PC-3 (cell line): ENCODE data around the gene NT5DC1.

Experiments
- CTCF ChIP-seq: fragments of 300-600 bp; sonication (generic); conservative IDR thresholded peaks from 2 replicates; pipeline ENCODE4 v1.5.1; 2017; ENCODE audit warnings: antibody characterized with exemption, low read depth, mild to moderate bottlenecking, low read length
- EZH2 ChIP-seq: fragments of 300-600 bp; sonication (generic); IDR thresholded peaks from one replicate; pipeline ENCODE4 v1.6.1; 2017; ENCODE audit warnings: antibody characterized with exemption, mild to moderate bottlenecking, low read length; ENCODE audit not compliant: unreplicated experiment
- EZH2phosphoT487 ChIP-seq: fragments of 300-600 bp; sonication (generic); IDR thresholded peaks from 2 replicates; pipeline ENCODE4 v1.6.1; 2018; ENCODE audit warnings: mild to moderate bottlenecking, antibody characterized with exemption, low read length, borderline replicate concordance

DNA sequence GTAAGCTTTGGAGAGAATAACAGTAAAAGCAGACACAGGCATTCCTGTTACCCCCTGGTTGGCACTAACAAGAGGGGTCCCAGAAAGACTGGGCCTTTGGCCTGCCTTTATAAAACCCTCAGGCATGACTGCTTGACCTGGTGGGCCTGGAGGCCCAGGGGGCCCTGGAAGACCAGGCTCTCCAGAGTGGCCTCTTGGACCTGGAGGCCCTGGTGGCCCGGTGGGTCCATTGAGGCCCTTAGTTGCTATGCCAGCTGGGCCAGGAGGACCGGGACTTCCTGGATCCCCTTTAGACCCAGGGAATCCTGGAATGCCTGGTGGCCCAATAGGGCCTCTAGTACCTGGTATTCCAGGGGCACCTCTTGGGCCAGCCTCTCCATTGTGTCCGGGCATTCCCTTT is 19.8 kb downstream of the NT5DC1 start:
- TF ChIP-seq CTCF = no peak
- no peak for TF ChIP-seq EZH2phosphoT487
- no peak for TF ChIP-seq EZH2
